NCI-H2196 treated with DMSO at 0.1 percent for 48 hours (cell line): ENCODE measurements around the gene ZFAND2A.
"Not testable (repeated sequence)": the region's sequence is repeated elsewhere in the genome, so short reads cannot be mapped to it uniquely, and the experiment has no call there.

Experiments used
- DNase-seq: peaks from one replicate; lab custom pipeline; 2025; ENCODE audit not compliant: unreplicated experiment; lab: John Stamatoyannopoulos, UW

The ZFAND2A gene

GRCh38 chr7:1159891-1160669 is at the start of gene ZFAND2A:
TSS of gene ZFAND2A (minus strand) at chr7:1160196. CDS start at chr7:1158212, 1,984 bp downstream.
- DNase-seq = peak; percentile 93

DNA sequence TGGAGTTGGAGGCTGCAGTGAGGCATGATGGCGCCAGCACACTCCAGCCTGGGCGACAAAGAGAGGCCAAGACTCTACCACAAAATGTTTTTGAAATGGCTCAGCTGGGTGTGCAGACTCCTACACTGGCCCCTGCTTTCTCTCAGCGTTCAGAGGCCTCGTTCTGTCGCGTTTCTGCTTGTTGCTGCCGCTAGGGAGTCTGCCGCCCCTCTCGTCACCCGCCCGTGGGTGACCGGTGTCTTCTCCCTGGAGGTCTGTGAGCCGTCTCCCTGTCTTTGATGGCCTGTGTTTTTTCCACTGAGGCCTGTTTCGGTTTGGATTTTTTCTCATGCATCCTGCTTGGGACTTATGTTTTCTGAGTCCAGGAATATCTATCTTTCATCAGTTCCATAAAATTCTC is 49.1 kb upstream of the ZFAND2A start:
- no peak for DNase-seq

DNA sequence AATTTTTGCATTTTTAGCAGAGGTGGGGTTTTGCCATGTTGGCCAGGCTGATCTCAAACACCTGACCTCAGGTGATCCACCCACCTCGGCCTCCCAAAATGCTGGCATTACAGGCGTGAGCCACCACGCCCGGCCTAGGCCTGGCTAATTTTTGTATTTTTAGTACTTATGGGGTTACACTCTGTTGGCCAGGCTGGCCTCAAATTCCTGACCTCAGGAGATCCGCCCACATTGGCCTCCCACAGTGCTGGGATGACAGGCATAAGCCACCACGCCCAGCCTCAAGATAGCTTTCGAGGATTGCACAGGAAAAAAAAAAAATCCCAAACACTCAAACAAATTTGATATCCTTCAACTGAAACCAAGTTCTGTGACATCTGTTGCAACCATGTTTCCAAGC is 45.7 kb upstream of the ZFAND2A start:
- not testable (repeated sequence) for DNase-seq

- no peak for DNase-seq
These were observed 44.6 kb upstream of the ZFAND2A start for GRCh38 chr7:1204460-1205140.

- not testable (repeated sequence) for DNase-seq
These were observed 42.9 kb upstream of the ZFAND2A start for GRCh38 chr7:1202914-1203313.

- DNase-seq = no peak
These were observed 41.9 kb upstream of the ZFAND2A start for GRCh38 chr7:1201916-1202315.

GRCh38 chr7:1200045-1200444 is 40.0 kb upstream of the ZFAND2A start:
- no peak for DNase-seq

- no peak for DNase-seq
These were observed 38.1 kb upstream of the ZFAND2A start for GRCh38 chr7:1197997-1198625.

GRCh38 chr7:1196950-1197349 is 37.0 kb upstream of the ZFAND2A start:
- DNase-seq = no peak

- DNase-seq = not testable (repeated sequence)
These were observed 36.4 kb upstream of the ZFAND2A start for GRCh38 chr7:1196441-1196840.

GRCh38 chr7:1193593-1194424 is 33.8 kb upstream of the ZFAND2A start:
- DNase-seq = peak; percentile 45

DNA sequence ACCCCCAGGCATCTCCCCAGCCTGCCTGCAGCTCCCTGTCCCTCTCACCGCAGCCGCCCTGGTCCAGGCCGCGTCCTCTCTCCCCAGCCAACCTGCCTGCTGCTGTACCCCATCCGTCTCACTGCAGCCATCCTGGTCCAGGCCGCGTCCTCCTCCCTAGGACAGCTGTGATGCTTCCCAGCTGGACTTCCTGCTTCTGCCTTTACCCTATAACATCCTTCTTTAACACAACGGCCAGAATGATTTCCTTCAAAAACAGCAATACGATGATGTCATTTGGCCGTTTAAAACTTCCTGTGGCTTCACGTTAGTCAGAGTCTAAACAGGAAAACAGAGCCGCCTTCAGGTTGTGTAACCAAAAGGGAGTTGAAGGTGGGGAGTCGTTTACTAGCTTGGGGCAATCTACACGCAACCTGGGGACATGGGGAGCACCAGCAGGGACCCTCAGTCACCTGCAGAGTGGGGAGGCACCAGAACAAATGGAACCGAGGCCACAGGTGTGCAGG is 32.2 kb upstream of the ZFAND2A start:
- DNase-seq = no peak

DNA sequence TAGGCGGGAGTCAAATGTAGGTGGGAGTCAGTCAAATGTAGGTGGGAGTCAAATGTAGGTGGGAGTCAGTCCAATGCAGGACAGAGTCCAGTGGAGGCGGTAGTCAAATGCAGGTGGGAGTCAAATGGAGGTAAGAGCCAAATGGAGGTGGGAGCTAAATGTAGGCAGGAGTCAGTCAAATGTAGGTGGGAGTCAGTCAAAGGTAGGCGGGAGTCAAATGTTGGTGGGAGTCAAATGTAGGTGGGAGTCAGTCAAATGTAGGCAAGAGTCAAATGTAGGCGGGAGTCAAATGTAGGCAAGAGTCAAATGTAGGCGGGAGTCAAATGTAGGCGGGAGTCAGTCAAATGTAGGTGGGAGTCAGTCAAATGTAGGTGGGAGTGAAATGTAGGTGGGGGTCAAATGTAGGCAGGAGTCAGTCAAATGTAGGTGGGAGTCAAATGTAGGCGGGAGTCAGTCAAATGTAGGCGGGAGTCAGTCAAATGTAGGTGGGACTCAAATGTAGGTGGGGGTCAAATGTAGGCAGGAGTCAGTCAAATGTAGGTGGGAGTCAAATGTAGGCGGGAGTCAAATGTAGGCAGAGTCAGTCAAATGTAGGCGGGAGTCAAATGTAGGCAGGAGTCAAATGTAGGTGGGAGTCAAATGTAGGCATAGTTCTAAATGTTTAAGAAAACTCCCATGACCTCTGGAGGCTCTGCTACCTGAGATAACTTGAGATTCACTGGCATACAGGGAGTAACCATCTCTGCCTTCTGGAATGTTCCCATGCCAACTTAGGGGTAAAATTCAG is 30.2 kb upstream of the ZFAND2A start:
- DNase-seq = no peak

GRCh38 chr7:1188720-1189294 is 28.8 kb upstream of the ZFAND2A start:
- DNase-seq = no peak

DNA sequence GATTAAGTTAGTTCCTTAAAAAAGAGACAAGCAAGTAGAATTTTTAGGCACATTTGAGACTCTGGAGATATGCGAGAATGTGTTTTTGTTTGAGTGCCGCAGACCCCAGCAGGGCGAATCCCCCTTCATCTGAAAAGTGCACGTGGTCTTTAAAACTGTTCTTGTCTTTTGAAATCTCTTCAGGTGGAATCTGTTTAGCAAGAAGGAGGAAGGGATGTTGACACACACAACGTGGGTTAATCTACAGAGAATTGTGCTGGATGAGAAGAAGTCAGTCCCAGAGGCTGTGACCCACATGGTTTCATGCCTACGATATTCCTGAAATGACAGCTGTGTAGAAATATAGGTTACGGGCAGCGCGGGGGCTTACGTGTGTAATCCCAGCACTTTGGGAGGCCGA is 27.1 kb upstream of the ZFAND2A start:
- DNase-seq = no peak

GRCh38 chr7:1181640-1182039 is 21.6 kb upstream of the ZFAND2A start:
- no peak for DNase-seq

DNA sequence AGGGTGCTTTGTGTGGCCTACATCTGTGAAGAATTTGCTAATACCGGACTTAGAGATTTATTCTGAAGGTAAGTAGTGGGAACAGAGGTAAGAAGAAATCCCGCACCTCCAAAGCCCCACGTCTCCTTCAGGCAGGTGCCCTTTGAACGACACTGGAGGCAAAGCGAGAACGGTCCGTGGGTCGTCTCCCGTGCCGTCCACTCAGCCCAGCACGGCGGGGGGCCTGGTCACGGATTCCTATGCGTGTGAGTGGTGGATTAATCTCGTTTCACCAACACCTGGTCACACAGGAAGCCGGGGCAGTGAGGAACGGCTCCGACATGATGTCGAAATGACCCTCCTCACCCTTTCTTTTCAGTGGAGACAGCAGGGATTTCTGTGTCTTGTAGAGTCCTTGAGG is 21.0 kb upstream of the ZFAND2A start:
- DNase-seq = no peak

DNA sequence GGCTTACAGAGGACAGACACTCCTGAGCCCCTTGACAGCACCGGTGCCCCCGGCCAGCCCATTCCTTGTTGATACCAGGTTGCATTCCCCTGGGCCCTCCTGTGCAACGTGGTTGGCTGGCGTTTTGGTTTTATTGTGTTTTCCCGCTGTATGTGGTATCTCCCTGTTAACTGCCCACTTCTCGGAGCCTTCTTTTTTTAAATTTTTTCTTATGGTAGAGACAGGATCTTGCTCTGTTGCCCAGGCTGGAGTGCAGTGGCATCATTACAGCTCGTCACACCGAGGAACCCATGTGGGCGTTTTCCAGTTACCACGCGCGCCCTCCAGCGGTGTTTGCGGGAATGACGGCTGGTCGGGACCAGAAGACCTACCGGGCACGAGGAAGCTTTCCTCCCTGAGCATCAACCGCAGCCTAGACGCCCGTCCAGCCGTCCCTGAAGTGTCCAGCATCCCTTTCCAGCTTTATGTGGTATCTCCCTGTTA is 16.9 kb upstream of the ZFAND2A start:
- no peak for DNase-seq

DNA sequence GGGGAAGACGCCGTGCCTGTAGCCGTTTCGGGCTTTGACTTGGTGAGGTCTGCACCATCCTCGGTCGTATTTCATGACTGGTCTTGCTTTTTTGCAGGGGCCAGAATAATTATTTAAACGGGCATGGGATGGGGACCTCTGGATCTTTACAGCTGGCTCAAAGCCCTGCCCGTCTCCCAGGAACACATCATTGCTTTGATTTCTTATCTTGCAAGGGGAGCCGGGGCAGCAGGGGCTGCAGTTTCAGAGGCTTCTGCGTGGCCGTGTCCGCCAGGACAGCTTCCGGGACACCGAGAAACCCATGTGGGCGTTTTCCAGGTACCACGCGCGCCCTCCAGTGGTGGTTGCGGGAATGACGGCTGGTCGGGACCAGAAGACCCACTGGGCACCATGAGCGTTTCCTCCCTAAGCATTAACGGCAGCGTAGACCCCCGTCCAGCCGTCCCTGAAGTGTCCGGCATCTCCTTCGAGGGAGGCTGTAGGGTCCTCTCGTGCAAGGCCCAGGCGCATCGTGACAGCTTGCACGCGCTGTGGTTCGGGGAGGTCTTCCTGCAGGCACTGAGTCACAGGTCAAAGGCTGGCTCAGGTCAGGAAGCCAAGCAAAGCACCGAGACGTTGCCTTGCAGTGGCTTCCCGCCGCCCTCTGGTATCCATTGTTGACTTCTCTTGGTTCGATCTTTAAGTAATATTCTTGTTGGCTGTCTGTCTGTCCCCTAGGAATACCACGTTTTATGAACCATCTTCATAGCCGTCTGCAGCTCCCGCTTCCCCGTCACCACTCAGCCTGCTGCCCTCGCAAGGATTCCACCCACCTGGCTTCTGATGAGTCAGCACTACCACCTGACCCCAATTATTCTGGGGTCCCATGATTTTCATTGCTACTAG is 16.2 kb upstream of the ZFAND2A start:
- DNase-seq = peak; percentile 26
